ENCODE measurements around the gene AOC2.

Gene AOC2

DNA sequence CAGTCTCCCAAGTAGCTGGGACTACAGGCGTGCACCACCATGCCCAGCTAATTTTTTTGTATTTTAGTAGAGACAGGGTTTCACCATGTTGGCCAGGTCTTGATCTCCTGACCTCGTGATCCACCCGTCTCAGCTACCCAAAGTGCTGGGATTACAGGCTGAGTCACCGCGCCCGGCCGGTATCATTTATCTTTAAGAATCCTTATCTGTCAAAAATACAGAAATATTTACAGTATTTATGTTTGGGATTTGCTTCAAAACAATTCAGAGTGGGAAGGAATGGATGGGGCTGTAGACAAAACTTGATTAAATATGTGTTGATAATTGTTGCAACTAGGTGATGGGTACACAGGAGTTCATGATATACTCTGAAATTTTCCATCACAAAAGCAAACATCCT lies 23.2 kb upstream of the AOC2 start:
- Histone ChIP-seq H3K27me3 (ENCODE audit: control insufficient read depth, low read length) (no peaks in the 10 kb centered on the region), H3K79me2 (ENCODE audit: control insufficient read depth, low read length) (peaks cover 28% of the 10 kb centered on the region), H3K4me1 (ENCODE audit: control insufficient read depth, low read length) (peaks cover 16% of the 10 kb centered on the region), H3K4me3 (ENCODE audit: low read length) (no peak overlapping the region), H3F3A (ENCODE audit: control insufficient read depth, insufficient read depth) (peaks cover 6% of the 10 kb centered on the region), H3K9me3 (ENCODE audit: control insufficient read depth, insufficient read depth, low read length) (no peaks in the 10 kb centered on the region), H3K9me2 (replicated peaks; ENCODE audit: control insufficient read depth, low read length) (no peaks in the 10 kb centered on the region), H4K20me1 (ENCODE audit: control insufficient read depth, insufficient read depth, low read depth, low read length) (no peaks in the 10 kb centered on the region), H3K36me3 (ENCODE audit: control insufficient read depth, low read length) (peaks cover 50% of the 10 kb centered on the region), H3K4me2 (ENCODE audit: low read length) (no peak overlapping the region), H3K27ac (ENCODE audit: low read depth, low read length) (no peak overlapping the region)
- no peak for TF ChIP-seq EZH2phosphoT487 (IDR thresholded peaks at IDR 0.05; ENCODE audit: borderline replicate concordance, low read length)
- TF ChIP-seq, protein P1, sequence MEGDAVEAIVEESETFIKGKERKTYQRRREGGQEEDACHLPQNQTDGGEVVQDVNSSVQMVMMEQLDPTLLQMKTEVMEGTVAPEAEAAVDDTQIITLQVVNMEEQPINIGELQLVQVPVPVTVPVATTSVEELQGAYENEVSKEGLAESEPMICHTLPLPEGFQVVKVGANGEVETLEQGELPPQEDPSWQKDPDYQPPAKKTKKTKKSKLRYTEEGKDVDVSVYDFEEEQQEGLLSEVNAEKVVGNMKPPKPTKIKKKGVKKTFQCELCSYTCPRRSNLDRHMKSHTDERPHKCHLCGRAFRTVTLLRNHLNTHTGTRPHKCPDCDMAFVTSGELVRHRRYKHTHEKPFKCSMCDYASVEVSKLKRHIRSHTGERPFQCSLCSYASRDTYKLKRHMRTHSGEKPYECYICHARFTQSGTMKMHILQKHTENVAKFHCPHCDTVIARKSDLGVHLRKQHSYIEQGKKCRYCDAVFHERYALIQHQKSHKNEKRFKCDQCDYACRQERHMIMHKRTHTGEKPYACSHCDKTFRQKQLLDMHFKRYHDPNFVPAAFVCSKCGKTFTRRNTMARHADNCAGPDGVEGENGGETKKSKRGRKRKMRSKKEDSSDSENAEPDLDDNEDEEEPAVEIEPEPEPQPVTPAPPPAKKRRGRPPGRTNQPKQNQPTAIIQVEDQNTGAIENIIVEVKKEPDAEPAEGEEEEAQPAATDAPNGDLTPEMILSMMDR (IDR thresholded peaks at IDR 0.05; ENCODE audit: low read depth, low read length, poor library complexity, severe bottlenecking), result no peak

DNA sequence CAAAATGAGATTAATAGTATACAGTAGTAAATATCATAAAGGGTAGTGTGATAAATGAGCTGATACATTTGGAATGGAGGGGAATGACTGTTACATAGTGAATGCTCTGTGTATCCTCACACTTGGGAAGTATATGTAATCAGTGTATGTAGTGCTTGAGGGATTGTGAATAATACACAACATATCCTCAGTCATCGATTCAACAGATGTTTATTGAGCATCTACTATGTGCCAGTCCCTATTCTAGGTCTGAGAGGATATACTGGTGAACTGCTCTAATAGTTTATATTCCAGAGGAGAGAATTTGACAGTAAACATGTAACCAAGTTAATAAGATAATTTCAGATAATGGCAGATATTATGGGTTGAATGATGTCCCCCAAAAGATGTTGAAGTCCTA lies 16.9 kb upstream of the AOC2 start:
- Histone ChIP-seq H3F3A (ENCODE audit: control insufficient read depth, insufficient read depth) (peaks cover 4% of the 10 kb centered on the region), H3K4me3 (ENCODE audit: low read length) (no peak overlapping the region), H3K9me3 (ENCODE audit: control insufficient read depth, insufficient read depth, low read length) (no peaks in the 10 kb centered on the region), H3K4me2 (ENCODE audit: low read length) (no peak overlapping the region), H3K9me2 (replicated peaks; ENCODE audit: control insufficient read depth, low read length) (no peaks in the 10 kb centered on the region), H3K27me3 (ENCODE audit: control insufficient read depth, low read length) (no peaks in the 10 kb centered on the region), H3K79me2 (ENCODE audit: control insufficient read depth, low read length) (peaks cover 24% of the 10 kb centered on the region), H3K4me1 (ENCODE audit: control insufficient read depth, low read length) (peaks cover 24% of the 10 kb centered on the region), H3K27ac (ENCODE audit: low read depth, low read length) (no peak overlapping the region), H3K36me3 (ENCODE audit: control insufficient read depth, low read length) (peaks cover 7% of the 10 kb centered on the region; the same call in 1 of the 2 replicates), H4K20me1 (ENCODE audit: control insufficient read depth, insufficient read depth, low read depth, low read length) (no peaks in the 10 kb centered on the region)
- no peak for TF ChIP-seq EZH2phosphoT487 (IDR thresholded peaks at IDR 0.05; ENCODE audit: borderline replicate concordance, low read length)
- TF ChIP-seq, protein P1 (IDR thresholded peaks at IDR 0.05; ENCODE audit: low read depth, low read length, poor library complexity, severe bottlenecking), result no peak

DNA sequence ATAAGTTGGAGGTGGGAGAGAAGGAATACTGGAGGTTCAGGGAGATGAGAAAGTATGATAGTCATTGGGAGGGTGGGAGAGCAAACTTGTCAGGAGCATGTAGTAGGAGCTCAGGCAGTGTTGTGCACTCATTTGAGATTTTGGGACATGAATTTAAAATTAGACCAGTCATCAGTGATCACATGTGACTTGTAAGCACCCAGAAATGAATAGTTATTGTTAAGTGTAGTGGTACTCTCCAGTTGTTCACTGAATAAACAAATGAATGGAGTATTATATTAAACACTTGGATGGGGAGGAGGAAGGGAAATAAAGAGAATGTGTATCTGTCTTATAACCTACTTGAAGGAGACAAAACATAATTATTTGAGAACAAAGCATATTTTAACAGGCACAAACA lies 13.4 kb upstream of the AOC2 start:
- peaks cover 26% of the 10 kb centered on the region for H3K36me3 ChIP-seq (ENCODE audit: control insufficient read depth, low read length)
- H3K9me3 ChIP-seq (ENCODE audit: control insufficient read depth, insufficient read depth, low read length), result no peaks in the 10 kb centered on the region
- H3F3A ChIP-seq (ENCODE audit: control insufficient read depth, insufficient read depth), result no peaks in the 10 kb centered on the region
- TF ChIP-seq, protein P1 (IDR thresholded peaks at IDR 0.05; ENCODE audit: low read depth, low read length, poor library complexity, severe bottlenecking), result no peak
- TF ChIP-seq EZH2phosphoT487 (IDR thresholded peaks at IDR 0.05; ENCODE audit: borderline replicate concordance, low read length), result no peak
- no peak overlapping the region for H3K4me3 ChIP-seq (ENCODE audit: low read length)
- H3K9me2 ChIP-seq (replicated peaks; ENCODE audit: control insufficient read depth, low read length), result no peaks in the 10 kb centered on the region
- no peak overlapping the region for H3K27ac ChIP-seq (ENCODE audit: low read depth, low read length)
- no peaks in the 10 kb centered on the region for H3K27me3 ChIP-seq (ENCODE audit: control insufficient read depth, low read length)
- H3K4me1 ChIP-seq (ENCODE audit: control insufficient read depth, low read length), result peaks cover 17% of the 10 kb centered on the region
- H3K4me2 ChIP-seq (ENCODE audit: low read length), result no peak overlapping the region
- H4K20me1 ChIP-seq (ENCODE audit: control insufficient read depth, insufficient read depth, low read depth, low read length), result no peaks in the 10 kb centered on the region
- H3K79me2 ChIP-seq (ENCODE audit: control insufficient read depth, low read length), result peaks cover 41% of the 10 kb centered on the region

All from DOHH2 (cell line).